RWPE1 (cell line): ENCODE data around the gene PP2D1.
"Not testable (repeated sequence)": the region's sequence is repeated elsewhere in the genome, so short reads cannot be mapped to it uniquely, and the experiment has no call there.

ENCODE experiments used
- CTCF ChIA-PET: fragments of 350-600 bp; sonication (Branson Sonifier 250); formaldehyde crosslinking; extraction: SDS; loops from one replicate; lab custom pipeline; 2021; lab: Yijun Ruan, JAX
- POLR2A ChIA-PET: fragments of 400-600 bp; formaldehyde crosslinking; extraction: SDS; loops from one replicate; lab custom pipeline; 2020; ENCODE audit warnings: antibody characterized with exemption; ENCODE audit not compliant: low non-redundant PET; lab: Yijun Ruan, JAX
- DNase-seq: peaks from one replicate; pipeline ENCODE4 v3.0.0; 2012; ENCODE audit warnings: low spot score
- H3K27ac ChIP-seq: fragments of 450-650 bp; 2 replicates; pipeline ENCODE4 v1.5.1; 2017
- CTCF ChIP-seq: fragments of 450-650 bp; conservative IDR thresholded peaks from 2 replicates; pipeline ENCODE4 v1.5.1; 2017; ENCODE audit warnings: low read depth, mild to moderate bottlenecking

The PP2D1 gene

GRCh38 chr3:20040548-20041196, 28.6 kb upstream of the PP2D1 start:
- peak overlapping the region; percentile 95 for H3K27ac ChIP-seq
- TF ChIP-seq CTCF: no peak
- POLR2A ChIA-PET: no interaction called here
- peak; percentile 46 for DNase-seq
- CTCF ChIA-PET: interaction anchor here (0.7 kb wide), 1 partner anchor 70 kb away, joined by 4 read pairs; no protein-coding TSS in a partner anchor

DNA sequence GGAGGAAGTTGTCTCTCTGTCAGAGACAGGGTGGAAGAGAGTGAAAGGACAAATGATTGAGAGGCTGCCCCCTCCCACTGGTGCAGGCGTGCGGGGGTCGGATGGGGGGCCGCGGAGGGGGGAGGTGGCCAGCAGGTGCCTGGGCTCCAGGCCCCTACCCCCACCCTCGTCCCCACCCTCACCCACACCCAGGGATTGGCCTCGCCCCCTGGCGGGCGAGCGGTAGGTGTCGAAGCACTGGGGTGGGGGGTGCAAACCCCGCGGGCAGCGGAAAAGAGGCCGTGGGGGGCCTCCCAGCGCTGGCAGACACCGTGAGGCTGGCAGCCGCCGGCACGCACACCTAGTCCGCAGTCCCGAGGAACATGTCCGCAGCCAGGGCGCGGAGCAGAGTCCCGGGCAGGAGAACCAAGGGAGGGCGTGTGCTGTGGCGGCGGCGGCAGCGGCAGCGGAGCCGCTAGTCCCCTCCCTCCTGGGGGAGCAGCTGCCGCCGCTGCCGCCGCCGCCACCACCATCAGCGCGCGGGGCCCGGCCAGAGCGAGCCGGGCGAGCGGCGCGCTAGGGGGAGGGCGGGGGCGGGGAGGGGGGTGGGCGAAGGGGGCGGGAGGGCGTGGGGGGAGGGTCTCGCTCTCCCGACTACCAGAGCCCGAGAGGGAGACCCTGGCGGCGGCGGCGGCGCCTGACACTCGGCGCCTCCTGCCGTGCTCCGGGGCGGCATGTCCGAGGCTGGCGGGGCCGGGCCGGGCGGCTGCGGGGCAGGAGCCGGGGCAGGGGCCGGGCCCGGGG, 27.9 kb upstream of the PP2D1 start, which contains the start of gene KAT2B:
KAT2B (plus strand) TSS at position 682 of the 783 bp plus-strand sequence; CDS start at position 714, 32 bp downstream.
- ChIA-PET CTCF (no interaction called here), POLR2A (no interaction called here)
- TF ChIP-seq CTCF: peak; percentile 71
- peak; percentile 69 for DNase-seq
- H3K27ac ChIP-seq: peak within 1 kb of the TSS; percentile 95

DNA sequence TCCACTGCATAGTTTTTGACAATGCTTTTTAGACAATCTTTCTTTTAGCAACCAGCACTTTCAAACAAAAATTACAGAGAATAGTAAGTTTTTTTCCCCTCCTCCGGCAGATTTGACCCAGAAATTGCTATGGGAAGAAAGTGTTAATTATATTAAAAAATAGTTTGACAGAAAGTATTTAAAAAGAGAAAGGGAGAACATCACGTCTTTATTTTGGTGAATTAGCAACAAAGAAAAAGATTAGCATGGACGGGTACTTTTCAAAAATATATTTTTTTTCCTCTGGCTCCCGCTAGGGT, 27.4 kb upstream of the PP2D1 start:
- DNase-seq: no peak
- H3K27ac ChIP-seq: peak overlapping the region; percentile 95
- no peak for TF ChIP-seq CTCF
- CTCF ChIA-PET: no interaction called here
- POLR2A ChIA-PET: no interaction called here

DNA sequence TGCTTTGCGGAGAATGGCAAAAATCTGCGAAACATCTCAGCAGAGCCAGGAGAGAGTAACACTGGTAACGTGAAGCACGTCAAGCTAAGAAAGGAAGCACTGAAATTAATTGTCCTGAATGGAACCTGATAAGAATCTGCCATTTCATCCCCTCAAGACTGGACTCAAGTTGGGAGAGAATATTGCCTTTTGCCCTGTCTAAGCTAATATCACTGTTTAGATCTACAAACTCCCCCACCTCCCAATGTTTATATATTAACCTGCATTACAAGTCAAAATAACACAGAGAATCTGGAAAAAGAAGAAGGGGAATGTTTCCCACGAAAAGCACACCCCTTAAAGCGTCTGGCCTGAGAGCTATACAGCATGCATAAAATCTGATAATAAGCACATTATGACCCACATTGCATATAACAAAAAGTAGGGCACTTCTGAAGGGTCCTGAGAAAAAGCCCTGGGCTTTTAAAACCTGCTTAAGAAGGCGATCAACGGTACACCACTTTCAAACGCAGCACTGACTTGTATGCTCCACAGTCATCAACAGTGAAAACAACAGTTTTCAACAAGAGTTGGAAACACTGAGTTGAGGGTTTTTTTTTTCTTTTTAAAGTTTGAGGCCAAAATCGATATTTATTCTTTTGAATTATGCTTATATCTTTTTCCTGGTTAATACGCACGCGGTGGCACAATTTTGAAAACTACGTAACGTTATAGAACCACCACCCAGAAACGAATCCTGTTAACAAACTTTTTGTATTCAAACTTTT, 26.8 kb upstream of the PP2D1 start:
- no peak for DNase-seq
- H3K27ac ChIP-seq: no peak overlapping the region
- CTCF ChIA-PET: interaction anchor here (0.6 kb wide), 1 partner anchor 168 kb away, joined by 6 read pairs; no protein-coding TSS in a partner anchor
- POLR2A ChIA-PET: no interaction called here
- no peak for TF ChIP-seq CTCF

- peak; percentile 31 for TF ChIP-seq CTCF
- CTCF ChIA-PET: no interaction called here
- no peak overlapping the region for H3K27ac ChIP-seq
- POLR2A ChIA-PET: no interaction called here
- DNase-seq: no peak
Measured at GRCh38 chr3:20037255-20037996, 25.4 kb upstream of the PP2D1 start.

- ChIA-PET CTCF (no interaction called here), POLR2A (no interaction called here)
- no peak for DNase-seq
- TF ChIP-seq CTCF: no peak
- H3K27ac ChIP-seq: no peak overlapping the region
Measured at GRCh38 chr3:20035019-20035418, 23.0 kb upstream of the PP2D1 start.

- DNase-seq, H3K27ac ChIP-seq, POLR2A ChIA-PET, CTCF ChIA-PET: not testable (repeated sequence)
Measured at GRCh38 chr3:20031939-20032338, 19.9 kb upstream of the PP2D1 start.
